PC-9 (cell line): Measurements from ENCODE around the gene MAGI1. TPM values are rescaled to one million over a fixed set of nuclear protein-coding genes. Genes with fewer than 3 reads are reported as not detected.

Experiments used
- BruUV-seq: library from RNA; stranded (reverse); fragments of 400-500 nt; replicated peaks from 2 replicates; lab custom pipeline; 2021; lab: Mats Ljungman, UMichigan
- CTCF ChIA-PET: fragments of 300-600 bp; sonication (Branson Sonifier 250); formaldehyde crosslinking; loops from one replicate; lab custom pipeline; 2022; ENCODE audit warnings: antibody characterized with exemption; lab: Charles Lee
- POLR2A ChIA-PET: fragments of 300-600 bp; sonication (Branson Sonifier 250); formaldehyde crosslinking; loops from one replicate; lab custom pipeline; 2022; ENCODE audit warnings: antibody characterized with exemption; ENCODE audit not compliant: unreplicated experiment; lab: Charles Lee
- DNase-seq, 2 experiments: peaks; one replicate each; pipeline versions ENCODE4 v3.0.0 to v3.0.0-alpha.2; 2015 to 2022; ENCODE audit warnings: mixed read lengths in 1 of 2
- H2AFZ ChIP-seq: fragments of 200-600 bp; sonication (generic); 2 replicates; pipeline ENCODE4 v1.8.1; 2017; ENCODE audit warnings: antibody characterized with exemption
- H3F3A ChIP-seq: fragments of 200-600 bp; sonication (generic); 2 replicates; pipeline ENCODE4 v1.8.1; 2017; ENCODE audit warnings: antibody characterized with exemption, mild to moderate bottlenecking, low read depth; ENCODE audit not compliant: insufficient read depth
- H3K27ac ChIP-seq: fragments of 200-600 bp; sonication (generic); 2 replicates; pipeline ENCODE4 v1.6.1; 2016; ENCODE audit warnings: mixed run types
- H3K27me3 ChIP-seq: fragments of 200-600 bp; sonication (generic); 2 replicates; pipeline ENCODE4 v1.6.1; 2016; ENCODE audit warnings: low read depth, mixed run types; ENCODE audit not compliant: insufficient read depth
- H3K36me3 ChIP-seq: fragments of 200-600 bp; sonication (generic); 2 replicates; pipeline ENCODE4 v1.6.1; 2016; ENCODE audit warnings: low read depth, mixed run types
- H3K4me1 ChIP-seq: fragments of 200-600 bp; sonication (generic); replicated peaks from 2 replicates; pipeline ENCODE4 v1.6.1; 2016; ENCODE audit warnings: mixed run types; ENCODE audit not compliant: insufficient read depth
- H3K4me2 ChIP-seq: fragments of 200-600 bp; sonication (generic); 2 replicates; pipeline ENCODE4 v1.6.1; 2017; ENCODE audit warnings: mixed run types
- H3K4me3 ChIP-seq: fragments of 200-600 bp; sonication (generic); 2 replicates; pipeline ENCODE4 v1.6.1; 2016; ENCODE audit warnings: mixed run types
- H3K79me2 ChIP-seq: fragments of 200-600 bp; sonication (generic); 2 replicates; pipeline ENCODE4 v1.6.1; 2017; ENCODE audit warnings: low read depth, mixed run types
- H3K9me2 ChIP-seq: fragments of 200-600 bp; sonication (generic); 2 replicates; pipeline ENCODE4 v1.8.1; 2017; ENCODE audit warnings: mild to moderate bottlenecking; ENCODE audit not compliant: insufficient read depth
- H3K9me3 ChIP-seq: fragments of 200-600 bp; sonication (generic); 2 replicates; pipeline ENCODE4 v1.8.1; 2016; ENCODE audit warnings: low read depth; ENCODE audit not compliant: insufficient read depth
- H4K20me1 ChIP-seq: fragments of 200-600 bp; sonication (generic); 2 replicates; pipeline ENCODE4 v1.8.1; 2017; ENCODE audit not compliant: insufficient read depth
- CTCF ChIP-seq: fragments of 200-600 bp; sonication (generic); conservative IDR thresholded peaks from 2 replicates; pipeline ENCODE4 v1.6.1; 2017; ENCODE audit warnings: mixed run types, antibody characterized with exemption, mild to moderate bottlenecking, moderate library complexity
- EZH2 ChIP-seq: fragments of 200-600 bp; sonication (generic); IDR thresholded peaks from 2 replicates; pipeline ENCODE4 v1.8.0; 2017; ENCODE audit warnings: antibody characterized with exemption, low read depth
- intact Hi-C: fragments of 100-400 bp; cut with micrococcal nuclease; formaldehyde crosslinking; loops from one replicate; pipeline ENCODE4 v1.10.0; 2022; ENCODE audit not compliant: unreplicated experiment
- total RNA-seq: library from RNA; stranded (reverse); gene quantifications from 2 replicates; pipeline ENCODE4 v1.2.3, GENCODE V29; 2021

The MAGI1 gene
- total RNA-seq, 1 experiment from 2014 or later = 23.3 TPM

- Histone ChIP-seq H4K20me1 (no peaks in the 10 kb centered on the region), H3F3A (peaks cover 17% of the 10 kb centered on the region), H3K27ac (no peak overlapping the region), H3K9me2 (no peaks in the 10 kb centered on the region), H3K4me1 (peaks cover 49% of the 10 kb centered on the region), H2AFZ (no peak overlapping the region), H3K27me3 (no peaks in the 10 kb centered on the region), H3K36me3 (no peaks in the 10 kb centered on the region), H3K9me3 (no peaks in the 10 kb centered on the region), H3K79me2 (peaks cover 21% of the 10 kb centered on the region; the same call in 1 of the 2 replicates), H3K4me2 (no peak overlapping the region; the same call in 1 of the 2 replicates), H3K4me3 (no peak overlapping the region)
- POLR2A ChIA-PET = interaction anchor here (0.6 to 0.7 kb wide), 2 partner anchors 10 to 1378 kb away, joined by 3 to 4 read pairs; no protein-coding TSS in a partner anchor
- DNase-seq = peak in 1 of 2 experiments; percentile 54
- CTCF ChIA-PET = no interaction called here
- BruUV-seq = no TSS peak
- intact Hi-C loops = no loop called here
- no peak for TF ChIP-seq CTCF
These were observed 186.9 kb downstream of the MAGI1 start for GRCh38 chr3:65851827-65852226.

GRCh38 chr3:65850261-65850660, 188.5 kb downstream of the MAGI1 start:
- Histone ChIP-seq H3K79me2 (peaks cover 19% of the 10 kb centered on the region; the same call in 1 of the 2 replicates), H3K4me2 (no peak overlapping the region), H2AFZ (no peak overlapping the region), H3K9me3 (no peaks in the 10 kb centered on the region), H3K4me3 (no peak overlapping the region), H3K4me1 (peaks cover 36% of the 10 kb centered on the region), H3K27me3 (no peaks in the 10 kb centered on the region), H3K27ac (no peak overlapping the region), H3K9me2 (no peaks in the 10 kb centered on the region), H3F3A (peaks cover 16% of the 10 kb centered on the region), H3K36me3 (no peaks in the 10 kb centered on the region), H4K20me1 (no peaks in the 10 kb centered on the region)
- TF ChIP-seq CTCF (no peak), EZH2 (no peak)
- ChIA-PET CTCF (no interaction called here), POLR2A (no interaction called here)
- BruUV-seq = no TSS peak
- DNase-seq = no peak
- intact Hi-C loops = no loop called here

GRCh38 chr3:65848024-65848423, 190.7 kb downstream of the MAGI1 start:
- Histone ChIP-seq H3K27ac (no peak overlapping the region), H3K27me3 (no peaks in the 10 kb centered on the region), H3K9me3 (no peaks in the 10 kb centered on the region), H4K20me1 (no peaks in the 10 kb centered on the region), H3F3A (no peaks in the 10 kb centered on the region), H3K4me2 (no peak overlapping the region), H3K4me3 (no peak overlapping the region), H3K79me2 (peaks cover 12% of the 10 kb centered on the region; the same call in 1 of the 2 replicates), H2AFZ (no peak overlapping the region), H3K9me2 (no peaks in the 10 kb centered on the region), H3K4me1 (peaks cover 14% of the 10 kb centered on the region; the same call in 1 of the 2 replicates), H3K36me3 (no peaks in the 10 kb centered on the region)
- ChIA-PET POLR2A (interaction anchor here (0.7 kb wide), 1 partner anchor 163 kb away, joined by 6 read pairs; no protein-coding TSS in a partner anchor), CTCF (no interaction called here)
- intact Hi-C loops = no loop called here
- DNase-seq = no peak
- no TSS peak for BruUV-seq
- no peak for TF ChIP-seq CTCF
- no peak for TF ChIP-seq EZH2
